MCF 10A (cell line): ENCODE data around the gene CD244. TPM values are rescaled to one million over a fixed set of nuclear protein-coding genes. Genes with fewer than 3 reads are reported as not detected.
"Not testable (repeated sequence)": the region's sequence is repeated elsewhere in the genome, so short reads cannot be mapped to it uniquely, and the experiment has no call there.

Source experiments
- BruUV-seq: library from RNA; stranded (reverse); fragments of 400-500 nt; replicated peaks from 2 replicates; lab custom pipeline; 2021; lab: Mats Ljungman, UMichigan
- CTCF ChIA-PET: fragments of 300-600 bp; sonication (Branson Sonifier 250); formaldehyde crosslinking; extraction: SDS; loops from one replicate; lab custom pipeline; 2021; ENCODE audit warnings: antibody characterized with exemption, inconsistent platforms; lab: Yijun Ruan, JAX
- POLR2A ChIA-PET: fragments of 300-600, 350-650 bp; sonication (Branson Sonifier 250); formaldehyde crosslinking; extraction: SDS; loops from one replicate; lab custom pipeline; 2020; ENCODE audit warnings: antibody characterized with exemption, inconsistent platforms; lab: Yijun Ruan, JAX
- DNase-seq: peaks from one replicate; pipeline ENCODE4 v3.0.0-alpha.2; 2018; ENCODE audit not compliant: unreplicated experiment
- H3K27ac Mint-ChIP-seq: one replicate; pipeline ENCODE4 v1.8.0; 2022; ENCODE audit warnings: mild to moderate bottlenecking, low read depth, mixed read lengths; ENCODE audit not compliant: unreplicated experiment
- H3K27me3 Mint-ChIP-seq: one replicate; pipeline ENCODE4 v1.8.0; 2022; ENCODE audit warnings: mixed read lengths; ENCODE audit not compliant: insufficient read depth, unreplicated experiment
- H3K36me3 Mint-ChIP-seq: one replicate; pipeline ENCODE4 v1.8.0; 2022; ENCODE audit warnings: mild to moderate bottlenecking, moderate library complexity, mixed read lengths; ENCODE audit not compliant: insufficient read depth, unreplicated experiment
- H3K4me1 Mint-ChIP-seq: one replicate; pipeline ENCODE4 v1.8.0; 2022; ENCODE audit warnings: mixed read lengths; ENCODE audit not compliant: insufficient read depth, unreplicated experiment
- H3K4me3 Mint-ChIP-seq: one replicate; pipeline ENCODE4 v1.8.0; 2022; ENCODE audit warnings: mild to moderate bottlenecking, moderate library complexity, mixed read lengths; ENCODE audit not compliant: unreplicated experiment
- H3K9me3 Mint-ChIP-seq: one replicate; pipeline ENCODE4 v1.8.0; 2022; ENCODE audit warnings: mixed read lengths; ENCODE audit not compliant: unreplicated experiment
- CTCF ChIP-seq: fragments of 200-600 bp; IDR thresholded peaks from one replicate; pipeline ENCODE4 v1.8.0; 2022; ENCODE audit warnings: antibody characterized with exemption, mild to moderate bottlenecking; ENCODE audit not compliant: unreplicated experiment
- intact Hi-C: fragments of 100-400 bp; cut with micrococcal nuclease; formaldehyde crosslinking; loops from 2 replicates; pipeline ENCODE4 v1.14.1; 2022
- total RNA-seq: library from RNA; stranded (reverse); gene quantifications from 2 replicates; pipeline ENCODE4 v1.2.3, GENCODE V29; 2022

Gene CD244
- total RNA-seq, 1 experiment from 2014 or later, result not detected

- POLR2A ChIA-PET, result no interaction called here
- H3K4me3 Mint-ChIP-seq, result no peak overlapping the region
- no peaks in the 10 kb centered on the region for H3K27me3 Mint-ChIP-seq
- H3K27ac Mint-ChIP-seq, result no peak overlapping the region
- H3K36me3 Mint-ChIP-seq, result no peaks in the 10 kb centered on the region
- CTCF ChIA-PET, result interaction anchor here (1.2 kb wide), 1 partner anchor 208 kb away, joined by 3 read pairs; no protein-coding TSS in a partner anchor
- no peaks in the 10 kb centered on the region for H3K9me3 Mint-ChIP-seq
- no TSS peak for BruUV-seq
- intact Hi-C loops, result no loop called here
- TF ChIP-seq CTCF, result no peak
- no peak for DNase-seq
- no peaks in the 10 kb centered on the region for H3K4me1 Mint-ChIP-seq
Measured at GRCh38 chr1:160882582-160882981, 19.9 kb upstream of the CD244 start.

- DNase-seq, H3K4me1 Mint-ChIP-seq, H3K36me3 Mint-ChIP-seq, H3K27me3 Mint-ChIP-seq, BruUV-seq, H3K9me3 Mint-ChIP-seq, intact Hi-C loops, H3K27ac Mint-ChIP-seq, H3K4me3 Mint-ChIP-seq: not testable (repeated sequence)
- ChIA-PET CTCF (interaction anchor here (0.6 to 1.1 kb wide), 3 partner anchors 15 to 161 kb away, joined by 3 to 5 read pairs (median 3); no protein-coding TSS in a partner anchor), POLR2A (interaction anchor here (0.6 to 0.9 kb wide), 2 partner anchors 71 to 503 kb away, joined by 3 read pairs; no protein-coding TSS in a partner anchor)
Measured at GRCh38 chr1:160881264-160881663, 18.6 kb upstream of the CD244 start.

- no peak overlapping the region for H3K4me3 Mint-ChIP-seq
- POLR2A ChIA-PET, result no interaction called here
Measured at GRCh38 chr1:160880216-160880615, 17.5 kb upstream of the CD244 start.

GRCh38 chr1:160879056-160879455 lies 16.4 kb upstream of the CD244 start:
- CTCF ChIA-PET, result interaction anchor here (0.6 to 1.9 kb wide), 4 partner anchors 14 to 348 kb away, joined by 3 to 8 read pairs (median 6); no protein-coding TSS in a partner anchor
- no TSS peak for BruUV-seq
- no peak for TF ChIP-seq CTCF
- POLR2A ChIA-PET, result no interaction called here
- Mint-ChIP-seq H3K9me3 (no peaks in the 10 kb centered on the region), H3K4me3 (no peak overlapping the region), H3K27me3 (no peaks in the 10 kb centered on the region), H3K36me3 (no peaks in the 10 kb centered on the region), H3K4me1 (peaks cover 6% of the 10 kb centered on the region), H3K27ac (no peak overlapping the region)
- no peak for DNase-seq
- intact Hi-C loops, result no loop called here

More at GRCh38 chr1:160880216-160880615, 17.5 kb upstream of the CD244 start:
- intact Hi-C loops, result no loop called here
- Mint-ChIP-seq H3K27me3 (no peaks in the 10 kb centered on the region), H3K36me3 (no peaks in the 10 kb centered on the region), H3K9me3 (no peaks in the 10 kb centered on the region), H3K4me1 (peaks cover 1% of the 10 kb centered on the region), H3K27ac (no peak overlapping the region)
- TF ChIP-seq CTCF, result no peak
- DNase-seq, result no peak
- CTCF ChIA-PET, result interaction anchor here (0.6 to 1.9 kb wide), 4 partner anchors 15 to 123 kb away, joined by 4 to 8 read pairs (median 5); no protein-coding TSS in a partner anchor
- BruUV-seq, result no TSS peak
